Urinary bladder (tissue), 4 donors: ENCODE data around the gene ATP6AP1. TPM values are rescaled to one million over a fixed set of nuclear protein-coding genes. Genes with fewer than 3 reads are reported as not detected.

Source experiments
- DNase-seq: peaks from one replicate; pipeline ENCODE4 v3.0.0-alpha.2; 2015; ENCODE audit errors: extremely low spot score
- H3K27ac ChIP-seq: one replicate; pipeline ENCODE4 v1.5.1; 2013; ENCODE audit warnings: low read depth, mild to moderate bottlenecking, moderate library complexity
- H3K36me3 ChIP-seq: one replicate; pipeline ENCODE4 v1.6.1; 2013; ENCODE audit warnings: mild to moderate bottlenecking, moderate library complexity; ENCODE audit not compliant: insufficient read depth
- H3K4me1 ChIP-seq: one replicate; pipeline ENCODE4 v1.6.1; 2013; ENCODE audit warnings: mild to moderate bottlenecking, moderate library complexity; ENCODE audit not compliant: insufficient read depth
- H3K4me3 ChIP-seq: one replicate; pipeline ENCODE4 v1.5.1; 2013; ENCODE audit warnings: low read depth, low read length
- WGBS: extraction: QIAGEN DNeasy Blood & Tissue Kit; methylation state at CpG from one replicate; pipeline ENCODE4 v1.1.7; 2013; 5-methylcytosine and 5-hydroxymethylcytosine counted together
- polyA plus RNA-seq: library from polyadenylated mRNA; stranded (reverse); fragments of 200-250 nt; gene quantifications from one replicate; pipeline ENCODE4 v1.2.3, GENCODE V29; 2013
- total RNA-seq: library from RNA; depleted of rRNA; stranded (reverse); fragments of >200 nt; gene quantifications from one replicate; pipeline ENCODE4 v1.2.3, GENCODE V29; 2014
- donor health status: healthy with polysubstance abuse.
- donor health status: healthy.

Gene ATP6AP1
- total and polyA plus RNA-seq, 2 donors = 25.5 to 91.8 TPM

GRCh38 chrX:154469880-154470279 lies 41.4 kb downstream of the ATP6AP1 start:
- Histone ChIP-seq H3K4me3 (no peak overlapping the region), H3K4me1 (no peaks in the 10 kb centered on the region), H3K27ac (no peak overlapping the region), H3K36me3 (no peaks in the 10 kb centered on the region)
- WGBS = 88% methylated on average over 18 of the region's 18 CpGs
- no peak for DNase-seq

- no peak for DNase-seq
- Histone ChIP-seq H3K27ac (no peak overlapping the region), H3K4me3 (no peak overlapping the region), H3K36me3 (no peaks in the 10 kb centered on the region), H3K4me1 (no peaks in the 10 kb centered on the region)
- 94% methylated on average over 14 of the region's 14 CpGs for WGBS
Measured at GRCh38 chrX:154470434-154470833, 42.0 kb downstream of the ATP6AP1 start.

GRCh38 chrX:154470914-154471568 lies 42.6 kb downstream of the ATP6AP1 start:
- Histone ChIP-seq H3K27ac (no peak overlapping the region), H3K4me1 (no peaks in the 10 kb centered on the region), H3K4me3 (no peak overlapping the region), H3K36me3 (no peaks in the 10 kb centered on the region)
- DNase-seq = no peak
- 88% methylated on average over 23 of the region's 23 CpGs for WGBS

- Histone ChIP-seq H3K4me3 (no peak overlapping the region), H3K27ac (no peak overlapping the region), H3K36me3 (no peaks in the 10 kb centered on the region), H3K4me1 (no peaks in the 10 kb centered on the region)
- no peak for DNase-seq
- 86% methylated on average over 23 of the region's 23 CpGs for whole genome bisulfite sequencing
Measured at GRCh38 chrX:154471839-154472684, 43.6 kb downstream of the ATP6AP1 start.

GRCh38 chrX:154472685-154473632 lies 44.5 kb downstream of the ATP6AP1 start:
- DNase-seq = no peak
- WGBS = 80% methylated on average over 28 of the region's 28 CpGs
- H3K36me3 ChIP-seq = no peaks in the 10 kb centered on the region
- H3K4me3 ChIP-seq = no peak overlapping the region
- no peak overlapping the region for H3K27ac ChIP-seq
- no peaks in the 10 kb centered on the region for H3K4me1 ChIP-seq

GRCh38 chrX:154473683-154474082 lies 45.2 kb downstream of the ATP6AP1 start:
- no peaks in the 10 kb centered on the region for H3K36me3 ChIP-seq
- H3K4me1 ChIP-seq = no peaks in the 10 kb centered on the region
- WGBS = 85% methylated on average over 7 of the region's 7 CpGs
- H3K4me3 ChIP-seq = no peak overlapping the region
- H3K27ac ChIP-seq = no peak overlapping the region
- DNase-seq = no peak

- H3K36me3 ChIP-seq = no peaks in the 10 kb centered on the region
- no peak overlapping the region for H3K27ac ChIP-seq
- WGBS = 71% methylated on average over 8 of the region's 8 CpGs
- no peak overlapping the region for H3K4me3 ChIP-seq
- no peak for DNase-seq
- no peaks in the 10 kb centered on the region for H3K4me1 ChIP-seq
Measured at GRCh38 chrX:154476821-154477220, 48.3 kb downstream of the ATP6AP1 start.

- H3K4me1 ChIP-seq = no peaks in the 10 kb centered on the region
- WGBS = 51% methylated on average over 24 of the region's 24 CpGs
- no peak for DNase-seq
- H3K27ac ChIP-seq = peak overlapping the region; percentile 50
- H3K4me3 ChIP-seq = peak overlapping the region; percentile 51
- H3K36me3 ChIP-seq = no peaks in the 10 kb centered on the region
Measured at GRCh38 chrX:154477891-154478477, 49.5 kb downstream of the ATP6AP1 start.

- no peaks in the 10 kb centered on the region for H3K4me1 ChIP-seq
- peaks cover 1% of the 10 kb centered on the region for H3K36me3 ChIP-seq
- peak; percentile 52 for DNase-seq
- peak within 1 kb of the TSS; percentile 50 for H3K27ac ChIP-seq
- 3% methylated on average over 83 of the region's 85 CpGs for WGBS
- H3K4me3 ChIP-seq = peak within 1 kb of the TSS; percentile 51
Measured at GRCh38 chrX:154478728-154479622, 50.5 kb downstream of the ATP6AP1 start, which contains the start of gene LAGE3. LAGE3 (minus strand) TSS chrX:154479281; CDS start chrX:154478915, 366 bp downstream.

- 91% methylated on average over 5 of the region's 5 CpGs for WGBS
- DNase-seq = no peak
Measured at GRCh38 chrX:154481195-154481594, 52.7 kb downstream of the ATP6AP1 start.

GRCh38 chrX:154481911-154482601 lies 53.6 kb downstream of the ATP6AP1 start:
- Histone ChIP-seq H3K36me3 (peaks cover 1% of the 10 kb centered on the region), H3K4me3 (no peak overlapping the region), H3K27ac (no peak overlapping the region), H3K4me1 (no peaks in the 10 kb centered on the region)
- DNase-seq = no peak
- 77% methylated on average over 14 of the region's 14 CpGs for WGBS

More at GRCh38 chrX:154481195-154481594, 52.7 kb downstream of the ATP6AP1 start:
- H3K4me3 ChIP-seq = no peak overlapping the region
- H3K4me1 ChIP-seq = no peaks in the 10 kb centered on the region
- H3K27ac ChIP-seq = no peak overlapping the region
- H3K36me3 ChIP-seq = peaks cover 1% of the 10 kb centered on the region

- DNase-seq = no peak
- Histone ChIP-seq H3K27ac (no peak overlapping the region), H3K4me3 (no peak overlapping the region), H3K4me1 (no peaks in the 10 kb centered on the region), H3K36me3 (peaks cover 1% of the 10 kb centered on the region)
- WGBS = 70% methylated on average over 7 of the region's 7 CpGs
Measured at GRCh38 chrX:154482786-154483185, 54.3 kb downstream of the ATP6AP1 start.
